ENCODE measurements around the gene ANKS4B.

- TF ChIP-seq SP1 (CRISPR knock-in tag; conservative IDR thresholded peaks at IDR 0.05) = no peak
- TF ChIP-seq CTCF (IDR thresholded peaks at IDR 0.05) = no peak
- TF ChIP-seq ZNF121 (CRISPR knock-in tag; IDR thresholded peaks at IDR 0.05) = no peak
- no peak for TF ChIP-seq CREM (CRISPR knock-in tag; IDR thresholded peaks at IDR 0.05)
- no peak for TF ChIP-seq IRF1 (CRISPR knock-in tag; IDR thresholded peaks at IDR 0.05)
- TF ChIP-seq USF2 (CRISPR knock-in tag; IDR thresholded peaks at IDR 0.05) = no peak
- TF ChIP-seq ZNF416 (CRISPR knock-in tag; IDR thresholded peaks at IDR 0.05) = no peak
- TF ChIP-seq ETV6 (CRISPR knock-in tag; IDR thresholded peaks at IDR 0.05) = no peak
- TF ChIP-seq E2F4 (CRISPR knock-in tag; IDR thresholded peaks at IDR 0.05; ENCODE audit: borderline replicate concordance, low read depth) = no peak
- no peak for TF ChIP-seq ZNF281 (CRISPR knock-in tag; IDR thresholded peaks at IDR 0.05)
- no peak for TF ChIP-seq E2F5 (CRISPR knock-in tag; IDR thresholded peaks at IDR 0.05)
Observed at GRCh38 chr16:21277045-21277926, 43.8 kb downstream of the ANKS4B start.

Data from WTC11 (cell line).